ENCODE data around the gene CRYZL1.

The CRYZL1 gene

DNA sequence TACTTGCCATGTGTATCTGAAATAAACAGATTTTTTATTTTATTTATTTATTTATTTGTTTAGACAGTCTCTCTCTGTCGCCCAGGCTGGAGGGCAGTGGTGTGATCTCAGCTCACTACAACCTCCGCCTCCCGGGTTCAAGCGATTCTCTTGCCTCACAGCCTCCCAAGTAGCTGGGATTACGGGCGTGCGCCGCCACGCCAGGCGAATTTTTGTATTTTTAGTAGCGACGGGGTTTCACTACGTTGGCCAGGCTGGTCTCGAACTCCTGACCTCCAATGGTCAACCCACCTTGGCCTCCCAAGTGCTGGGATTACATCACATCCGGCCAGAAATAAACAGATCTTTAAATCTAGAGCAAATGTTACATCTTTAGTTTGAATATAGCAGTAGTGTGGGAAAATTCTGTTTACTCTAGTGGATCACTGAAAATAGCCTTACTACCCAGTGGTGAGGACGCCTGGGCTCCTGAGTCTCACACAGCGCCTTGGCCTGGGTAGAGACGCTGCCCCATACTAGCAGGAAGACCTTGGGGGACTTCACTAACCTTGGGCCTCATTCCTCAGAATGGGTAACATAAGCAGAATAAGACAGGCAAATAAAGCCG lies 100.3 kb downstream of the CRYZL1 start:
- DNase-seq (ENCODE audit: low read depth) = no peak

DNA sequence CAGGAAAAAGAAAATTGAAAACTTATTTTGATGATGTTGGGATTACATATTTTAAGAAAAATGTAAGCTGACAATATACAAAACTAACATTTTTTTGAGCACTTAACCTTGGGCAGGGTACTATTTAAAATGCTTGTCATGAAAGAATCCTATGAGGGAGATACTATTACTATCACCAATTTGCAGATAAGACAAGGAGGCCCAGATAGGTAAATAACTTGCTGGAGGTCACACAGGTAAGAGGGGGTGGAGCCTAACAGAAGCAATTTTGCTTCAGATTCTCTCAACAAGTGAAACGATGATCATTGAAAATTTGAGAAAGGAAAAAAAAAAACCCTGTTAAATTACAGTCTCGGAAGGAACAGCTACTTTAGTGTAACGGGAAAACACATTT lies 100.8 kb downstream of the CRYZL1 start:
- DNase-seq (ENCODE audit: low read depth) = no peak

DNA sequence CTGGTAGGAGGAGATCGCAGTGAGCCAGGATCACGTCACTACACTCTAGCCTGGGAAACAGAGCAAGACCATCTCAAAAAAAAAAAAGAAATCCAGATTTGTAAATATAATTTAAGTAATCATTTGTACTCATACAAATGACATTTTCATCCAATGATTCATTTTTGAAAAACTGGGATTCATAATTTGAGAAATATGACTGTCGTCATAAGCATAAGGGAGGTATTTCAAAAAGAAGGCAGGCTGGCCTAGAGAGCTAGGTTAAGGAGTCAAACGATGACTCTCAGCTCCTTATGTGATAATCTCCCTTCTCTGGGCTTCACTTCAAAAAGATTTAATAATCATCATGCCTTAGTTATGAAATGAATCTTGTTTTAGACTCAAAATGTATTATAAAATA lies 101.9 kb downstream of the CRYZL1 start:
- DNase-seq (ENCODE audit: low read depth) = no peak

All from stimulated activated CD4-positive, alpha-beta T cell treated with anti-CD3 and anti-CD28 coated beads, Interleukin-2, amount 100 ng/mL, for 4 hours (primary cell).